Stomach (tissue), 4 donors: ENCODE data around the gene MTMR8.
"Not testable (repeated sequence)": the region's sequence is repeated elsewhere in the genome, so short reads cannot be mapped to it uniquely, and the experiment has no call there.

ENCODE experiments used
- CTCF ChIP-seq, 7 experiments: fragments of 450-650 bp in 4 of 7; fragments of 200-600 bp in 3 of 7; sonication (generic) in 3 of 7; IDR thresholded peaks; one replicate each; pipeline ENCODE4 v1.5.1; 2016 to 2019; ENCODE audit warnings: antibody characterized with exemption in 7 of 7, control low read depth in 2 of 7, mild to moderate bottlenecking in 1 of 7
- POLR2A ChIP-seq, 4 donors: fragments of 450-650 bp; IDR thresholded peaks; one replicate each; pipeline ENCODE4 v1.6.1; 2016; ENCODE audit warnings: antibody characterized with exemption in 4 of 4, control low read depth in 2 of 4, mild to moderate bottlenecking in 1 of 4, moderate library complexity in 1 of 4

GRCh38 chrX:64409730-64410129, 14.5 kb upstream of the MTMR8 start:
- TF ChIP-seq CTCF, POLR2A (IDR thresholded peaks at IDR 0.05): not testable (repeated sequence)
